ENCODE data around the gene TFE3. TPM values are rescaled to one million over a fixed set of nuclear protein-coding genes. Genes with fewer than 3 reads are reported as not detected.

Gene TFE3
- total and polyA plus RNA-seq, 2 experiments from 2014 or later = 21.4 to 83.8 TPM

GRCh38 chrX:49002091-49002935 is 40.8 kb downstream of the TFE3 start, which contains the start of gene GRIPAP1:
TSS of gene GRIPAP1 (minus strand) at chrX:49002264. CDS start at chrX:49002229, 35 bp downstream.
- Mint-ChIP-seq H3K4me3 (peak within 1 kb of the TSS; percentile 98), H3K27me3 (ENCODE audit: insufficient read depth, low read depth, poor library complexity) (peaks cover 3% of the 10 kb centered on the region), H3K27ac (peak within 1 kb of the TSS; percentile 99), H3K4me1 (peaks cover 12% of the 10 kb centered on the region), H3K36me3 (ENCODE audit: low read depth) (peaks cover 34% of the 10 kb centered on the region), H3K9me3 (no peaks in the 10 kb centered on the region)
- Histone ChIP-seq H3K27me3 (ENCODE audit: insufficient read depth) (no peaks in the 10 kb centered on the region), H3K4me3 (peak within 1 kb of the TSS; percentile 82), H4K20me1 (replicated peaks; ENCODE audit: insufficient read depth) (no peaks in the 10 kb centered on the region), H3K4me1 (ENCODE audit: insufficient read depth) (no peaks in the 10 kb centered on the region; the same call in 1 of the 2 replicates), H3K27ac (ENCODE audit: low read depth) (peak within 1 kb of the TSS; percentile 70), H2AFZ (no peak within 1 kb of the TSS), H3F3A (replicated peaks; ENCODE audit: low read depth) (no peaks in the 10 kb centered on the region), H3K9me2 (ENCODE audit: insufficient read depth) (no peaks in the 10 kb centered on the region), H3K36me3 (ENCODE audit: insufficient read depth) (no peaks in the 10 kb centered on the region), H3K79me2 (replicated peaks; ENCODE audit: insufficient read depth) (peaks cover 12% of the 10 kb centered on the region), H3K4me2 (peak within 1 kb of the TSS; percentile 84)
- no peak for TF ChIP-seq EZH2 (IDR thresholded peaks at IDR 0.05; ENCODE audit: low read depth, unreplicated experiment)
- peak; percentile 45 for TF ChIP-seq POLR2AphosphoS5 (IDR thresholded peaks at IDR 0.05; ENCODE audit: low read depth)
- ATAC-seq = peak; percentile 75
- DNase-seq (ENCODE audit: low spot score) = peak; percentile 85

DNA sequence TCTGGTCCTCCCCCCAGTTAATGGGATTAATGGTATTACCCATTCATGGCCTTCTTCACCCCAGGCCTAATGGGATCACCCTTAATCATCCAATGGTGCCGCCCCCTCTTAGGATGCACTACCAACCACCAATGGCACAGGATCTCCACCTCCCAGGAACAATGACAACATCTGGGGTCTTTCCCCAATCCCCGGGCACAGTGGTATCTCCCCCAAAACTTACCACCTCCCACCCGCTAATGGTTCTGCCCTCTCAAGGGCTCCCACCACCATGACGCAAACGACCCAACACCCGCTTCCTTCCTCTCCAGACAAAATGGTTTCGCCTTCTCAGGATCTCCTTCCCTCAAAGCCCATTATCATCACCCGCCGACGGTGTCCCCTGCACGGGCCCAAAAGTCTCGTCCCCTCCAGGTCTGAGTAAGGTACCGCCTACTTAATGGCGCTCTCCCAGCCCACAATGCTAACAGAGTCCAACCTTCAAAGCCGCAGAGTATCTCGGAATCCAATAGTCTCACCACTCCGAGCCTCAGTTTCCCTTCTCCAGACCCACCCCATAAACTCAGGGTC is 41.6 kb downstream of the TFE3 start:
- peaks cover 5% of the 10 kb centered on the region for H3K27me3 Mint-ChIP-seq (ENCODE audit: insufficient read depth, low read depth, poor library complexity)
- no peaks in the 10 kb centered on the region for H3K9me3 Mint-ChIP-seq
- H4K20me1 ChIP-seq (replicated peaks; ENCODE audit: insufficient read depth) = 0 out of 2 replicates have a peak, but pooled peaks cover 3% of the 10 kb centered on the region
- H3K4me3 Mint-ChIP-seq = peak overlapping the region; percentile 98
- no peaks in the 10 kb centered on the region for H3K27me3 ChIP-seq (ENCODE audit: insufficient read depth)
- H2AFZ ChIP-seq = no peak overlapping the region
- peaks cover 12% of the 10 kb centered on the region for H3K4me1 Mint-ChIP-seq
- peaks cover 41% of the 10 kb centered on the region for H3K36me3 Mint-ChIP-seq (ENCODE audit: low read depth)
- H3K27ac Mint-ChIP-seq = peak overlapping the region; percentile 99
- DNase-seq (ENCODE audit: low spot score) (peak; percentile 70), ATAC-seq (peak; percentile 75)
- H3K4me2 ChIP-seq = peak overlapping the region; percentile 84
- peak overlapping the region; percentile 82 for H3K4me3 ChIP-seq
- H3K79me2 ChIP-seq (replicated peaks; ENCODE audit: insufficient read depth) = peaks cover 12% of the 10 kb centered on the region
- H3K27ac ChIP-seq (ENCODE audit: low read depth) = peak overlapping the region; percentile 70
- no peaks in the 10 kb centered on the region for H3K36me3 ChIP-seq (ENCODE audit: insufficient read depth)
- no peaks in the 10 kb centered on the region for H3K9me2 ChIP-seq (ENCODE audit: insufficient read depth)
- H3F3A ChIP-seq (replicated peaks; ENCODE audit: low read depth) = no peaks in the 10 kb centered on the region
- H3K4me1 ChIP-seq (ENCODE audit: insufficient read depth) = no peaks in the 10 kb centered on the region; the same call in 1 of the 2 replicates
- TF ChIP-seq EZH2phosphoT487 (IDR thresholded peaks at IDR 0.05; ENCODE audit: unreplicated experiment) = no peak
- TF ChIP-seq ZNF114 (CRISPR knock-in tag; IDR thresholded peaks at IDR 0.05) = no peak
- TF ChIP-seq ZNF331 (CRISPR knock-in tag; IDR thresholded peaks at IDR 0.05; ENCODE audit: low read depth) = no peak
- TF ChIP-seq POLR2AphosphoS5 (IDR thresholded peaks at IDR 0.05; ENCODE audit: low read depth) = no peak
- no peak for TF ChIP-seq STAT1 (IDR thresholded peaks at IDR 0.05; ENCODE audit: unreplicated experiment)
- no peak for TF ChIP-seq NANOG (IDR thresholded peaks at IDR 0.05; ENCODE audit: borderline replicate concordance)
- TF ChIP-seq JUNB (IDR thresholded peaks at IDR 0.05; ENCODE audit: unreplicated experiment) = no peak
- TF ChIP-seq, protein P1, sequence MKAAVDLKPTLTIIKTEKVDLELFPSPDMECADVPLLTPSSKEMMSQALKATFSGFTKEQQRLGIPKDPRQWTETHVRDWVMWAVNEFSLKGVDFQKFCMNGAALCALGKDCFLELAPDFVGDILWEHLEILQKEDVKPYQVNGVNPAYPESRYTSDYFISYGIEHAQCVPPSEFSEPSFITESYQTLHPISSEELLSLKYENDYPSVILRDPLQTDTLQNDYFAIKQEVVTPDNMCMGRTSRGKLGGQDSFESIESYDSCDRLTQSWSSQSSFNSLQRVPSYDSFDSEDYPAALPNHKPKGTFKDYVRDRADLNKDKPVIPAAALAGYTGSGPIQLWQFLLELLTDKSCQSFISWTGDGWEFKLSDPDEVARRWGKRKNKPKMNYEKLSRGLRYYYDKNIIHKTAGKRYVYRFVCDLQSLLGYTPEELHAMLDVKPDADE (IDR thresholded peaks at IDR 0.05) = no peak
- TF ChIP-seq CTCF (conservative IDR thresholded peaks at IDR 0.05; ENCODE audit: low read depth in 2 of 2) = no peak
- no peak for TF ChIP-seq ZNF462 (CRISPR knock-in tag; IDR thresholded peaks at IDR 0.05)

All from GM23338 (cell line).